ENCODE measurements around the gene VAPA.
A peak's percentile ranks its signal among the peaks of the same experiment; 100 is the strongest.

The VAPA gene

GRCh38 chr18:9946831-9947230 is 33.0 kb downstream of the VAPA start:
- no peak for DNase-seq (ENCODE audit: low read depth)
- in situ Hi-C loops (cut with HindIII; ENCODE audit: low sequenced_read_pairs): no loop called here
- no peak for TF ChIP-seq CTCF (IDR thresholded peaks at IDR 0.05; ENCODE audit: low read depth, low read length, missing control alignments)
- no peak overlapping the region for H3K4me3 ChIP-seq (ENCODE audit: low read depth, low read length)

DNA sequence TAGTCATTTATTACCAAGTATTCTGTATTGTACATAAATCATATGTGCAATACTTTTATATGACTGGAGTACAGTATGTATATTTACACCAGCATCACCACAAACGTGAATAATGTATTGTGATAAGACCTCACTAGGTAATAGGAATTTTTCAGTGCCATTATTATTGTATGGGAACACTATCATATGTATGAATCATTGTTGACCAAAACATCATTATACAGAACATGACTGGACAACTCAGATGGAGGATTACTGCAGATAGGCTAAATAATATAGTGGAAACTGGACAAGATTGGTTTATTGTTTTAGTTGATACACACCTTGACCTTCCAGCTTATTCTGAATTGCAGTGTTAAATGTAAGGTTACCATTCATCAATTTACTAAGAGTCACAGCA is 33.4 kb downstream of the VAPA start:
- DNase-seq (ENCODE audit: low read depth): no peak
- TF ChIP-seq CTCF (IDR thresholded peaks at IDR 0.05; ENCODE audit: low read depth, low read length, missing control alignments): no peak
- in situ Hi-C loops (cut with HindIII; ENCODE audit: low sequenced_read_pairs): no loop called here
- no peak overlapping the region for H3K4me3 ChIP-seq (ENCODE audit: low read depth, low read length)

GRCh38 chr18:9949315-9949714 is 35.5 kb downstream of the VAPA start:
- DNase-seq (ENCODE audit: low read depth): no peak
- in situ Hi-C loops (cut with HindIII; ENCODE audit: low sequenced_read_pairs): no loop called here

DNA sequence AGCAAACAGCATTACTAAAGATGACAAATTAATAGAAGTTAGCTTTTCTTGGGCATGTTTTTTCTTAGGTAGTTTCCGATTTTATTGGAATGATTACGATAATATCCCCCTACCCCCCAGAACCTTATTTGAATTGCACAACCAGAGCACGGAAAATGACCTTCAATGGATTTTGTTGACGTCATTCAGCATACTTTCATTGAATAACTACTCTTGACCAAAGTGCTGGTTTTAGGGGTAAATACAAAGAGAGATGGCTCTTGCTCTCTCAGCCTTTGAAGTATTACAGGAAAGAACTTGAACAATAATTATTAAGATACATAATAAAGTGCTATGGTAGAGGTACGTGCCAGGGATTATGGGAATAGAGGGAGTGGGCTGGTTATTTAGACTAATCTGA is 36.0 kb downstream of the VAPA start:
- no peak for DNase-seq (ENCODE audit: low read depth)
- TF ChIP-seq CTCF (IDR thresholded peaks at IDR 0.05; ENCODE audit: low read depth, low read length, missing control alignments): no peak
- in situ Hi-C loops (cut with HindIII; ENCODE audit: low sequenced_read_pairs): no loop called here
- no peak overlapping the region for H3K4me3 ChIP-seq (ENCODE audit: low read depth, low read length)

More at GRCh38 chr18:9949315-9949714, 35.5 kb downstream of the VAPA start:
- TF ChIP-seq CTCF (IDR thresholded peaks at IDR 0.05; ENCODE audit: low read depth, low read length, missing control alignments): no peak
- H3K4me3 ChIP-seq (ENCODE audit: low read depth, low read length): no peak overlapping the region

GRCh38 chr18:9950289-9951016 is 36.6 kb downstream of the VAPA start:
- in situ Hi-C loops (cut with HindIII; ENCODE audit: low sequenced_read_pairs): no loop called here
- no peak for TF ChIP-seq CTCF (IDR thresholded peaks at IDR 0.05; ENCODE audit: low read depth, low read length, missing control alignments)
- no peak overlapping the region for H3K4me3 ChIP-seq (ENCODE audit: low read depth, low read length)
- DNase-seq (ENCODE audit: low read depth): peak; percentile 76

DNA sequence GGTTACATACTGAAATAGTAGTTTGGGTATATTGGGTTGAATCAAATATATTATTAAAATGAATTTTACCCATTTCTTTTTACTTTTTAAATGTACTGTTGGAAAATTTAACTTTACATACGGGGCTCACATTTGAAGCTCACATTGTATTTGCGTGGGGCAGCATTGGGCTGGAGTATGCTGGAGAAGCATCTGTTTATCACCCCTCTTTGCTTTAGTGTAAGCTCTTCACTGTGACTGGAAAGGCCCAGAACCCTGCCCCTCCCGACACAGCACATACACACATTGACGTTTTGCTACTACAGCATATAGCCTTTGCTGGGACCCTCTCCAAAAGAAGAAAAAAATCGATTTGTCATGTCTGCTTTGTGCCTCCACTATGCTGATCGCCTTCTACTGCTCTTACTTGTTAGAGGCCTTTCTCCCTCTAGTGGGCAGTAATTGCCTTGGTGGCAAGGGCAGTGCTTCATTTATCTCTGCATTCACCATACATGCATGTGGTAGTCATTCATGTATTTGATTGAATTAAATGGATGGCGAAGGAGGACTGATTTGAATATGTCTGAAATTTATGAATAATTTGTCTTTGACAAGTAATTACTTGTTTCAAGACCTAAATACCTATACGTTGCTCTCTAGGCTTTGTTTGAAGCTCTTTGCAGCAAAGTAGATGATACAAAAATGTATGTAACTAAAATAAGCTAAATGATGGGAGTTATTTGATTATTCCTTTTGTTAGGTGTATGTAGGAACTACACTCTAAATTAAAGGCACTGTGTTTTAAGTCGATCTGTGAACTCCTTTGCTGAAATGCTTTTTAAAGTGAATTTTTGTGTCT is 37.4 kb downstream of the VAPA start:
- TF ChIP-seq CTCF (IDR thresholded peaks at IDR 0.05; ENCODE audit: low read depth, low read length, missing control alignments): peak; percentile 86
- DNase-seq (ENCODE audit: low read depth): peak; percentile 57
- in situ Hi-C loops (cut with HindIII; ENCODE audit: low sequenced_read_pairs): no loop called here
- no peak overlapping the region for H3K4me3 ChIP-seq (ENCODE audit: low read depth, low read length)

Measured in astrocyte of the cerebellum (primary cell).